Activated naive CD4-positive, alpha-beta T cell treated with anti-CD3 and anti-CD28 coated beads, Interleukin-2, amount 50 U/mL, for 24 hours (primary cell): ENCODE measurements around the gene TMEM80.

Experiments
- H3K27ac Mint-ChIP-seq: one replicate; pipeline ENCODE4 v1.8.0; 2021; ENCODE audit warnings: mild to moderate bottlenecking, mixed read lengths
- H3K27me3 Mint-ChIP-seq: one replicate; pipeline ENCODE4 v1.8.0; 2021; ENCODE audit warnings: mixed read lengths
- H3K36me3 Mint-ChIP-seq: one replicate; pipeline ENCODE4 v1.8.0; 2021; ENCODE audit warnings: mixed read lengths
- H3K4me1 Mint-ChIP-seq: one replicate; pipeline ENCODE4 v1.8.0; 2021; ENCODE audit warnings: mixed read lengths
- H3K4me3 Mint-ChIP-seq: one replicate; pipeline ENCODE4 v1.8.0; 2021; ENCODE audit warnings: mild to moderate bottlenecking, mixed read lengths
- H3K9me3 Mint-ChIP-seq: one replicate; pipeline ENCODE4 v1.8.0; 2021; ENCODE audit warnings: mixed read lengths

The TMEM80 gene

DNA sequence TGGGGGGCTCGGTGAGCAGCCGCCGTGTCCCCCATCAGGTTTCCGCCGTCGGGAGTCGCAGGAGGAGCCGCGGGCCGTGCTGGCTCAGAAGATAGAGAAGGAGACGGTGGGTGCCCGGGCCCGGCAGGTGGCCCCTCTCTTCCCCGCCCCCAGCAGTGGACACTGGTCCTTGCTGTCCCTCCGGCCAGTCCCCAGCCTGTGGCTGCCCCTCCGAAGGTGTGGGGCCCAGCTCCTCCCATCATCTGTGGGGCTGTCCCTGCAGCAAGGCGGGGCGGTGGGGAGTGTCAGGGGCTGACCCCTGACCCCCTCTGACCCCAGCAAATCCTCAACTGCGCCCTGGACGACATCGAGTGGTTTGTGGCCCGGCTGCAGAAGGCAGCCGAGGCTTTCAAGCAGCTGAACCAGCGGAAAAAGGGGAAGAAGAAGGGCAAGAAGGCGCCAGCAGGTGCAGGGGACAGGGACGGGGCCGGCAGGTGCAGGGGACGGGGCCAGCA is 25.7 kb downstream of the TMEM80 start:
- Mint-ChIP-seq H3K27me3 (peaks cover 11% of the 10 kb centered on the region), H3K36me3 (no peaks in the 10 kb centered on the region), H3K4me1 (peaks cover 5% of the 10 kb centered on the region), H3K4me3 (peak overlapping the region; percentile 62), H3K9me3 (no peaks in the 10 kb centered on the region), H3K27ac (no peak overlapping the region)

GRCh38 chr11:721741-722345 is 26.2 kb downstream of the TMEM80 start:
- H3K4me1 Mint-ChIP-seq: peaks cover 5% of the 10 kb centered on the region
- peaks cover 11% of the 10 kb centered on the region for H3K27me3 Mint-ChIP-seq
- peak overlapping the region; percentile 62 for H3K4me3 Mint-ChIP-seq
- no peaks in the 10 kb centered on the region for H3K36me3 Mint-ChIP-seq
- H3K9me3 Mint-ChIP-seq: no peaks in the 10 kb centered on the region
- H3K27ac Mint-ChIP-seq: no peak overlapping the region

DNA sequence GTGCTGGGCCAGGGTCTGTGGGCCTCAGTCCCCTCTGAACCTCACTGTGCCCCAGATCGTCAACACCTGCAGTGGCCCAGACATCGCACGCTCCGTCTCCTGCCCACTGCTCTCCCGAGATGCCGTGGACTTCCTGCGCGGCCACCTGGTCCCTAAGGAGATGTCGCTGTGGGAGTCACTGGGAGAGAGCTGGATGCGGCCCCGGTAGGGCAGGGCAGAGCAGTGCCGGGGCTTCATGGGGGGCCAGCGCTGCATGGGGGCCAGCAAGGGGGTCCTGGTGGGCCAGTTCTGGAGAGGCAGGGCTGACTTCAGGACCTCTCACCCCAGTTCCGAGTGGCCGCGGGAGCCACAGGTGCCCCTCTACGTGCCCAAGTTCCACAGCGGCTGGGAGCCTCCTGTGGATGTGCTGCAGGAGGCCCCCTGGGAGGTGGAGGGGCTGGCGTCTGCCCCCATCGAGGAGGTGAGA is 26.8 kb downstream of the TMEM80 start:
- Mint-ChIP-seq H3K27ac (no peak overlapping the region), H3K9me3 (no peaks in the 10 kb centered on the region), H3K4me1 (peaks cover 5% of the 10 kb centered on the region), H3K36me3 (no peaks in the 10 kb centered on the region), H3K4me3 (no peak overlapping the region), H3K27me3 (peaks cover 11% of the 10 kb centered on the region)

DNA sequence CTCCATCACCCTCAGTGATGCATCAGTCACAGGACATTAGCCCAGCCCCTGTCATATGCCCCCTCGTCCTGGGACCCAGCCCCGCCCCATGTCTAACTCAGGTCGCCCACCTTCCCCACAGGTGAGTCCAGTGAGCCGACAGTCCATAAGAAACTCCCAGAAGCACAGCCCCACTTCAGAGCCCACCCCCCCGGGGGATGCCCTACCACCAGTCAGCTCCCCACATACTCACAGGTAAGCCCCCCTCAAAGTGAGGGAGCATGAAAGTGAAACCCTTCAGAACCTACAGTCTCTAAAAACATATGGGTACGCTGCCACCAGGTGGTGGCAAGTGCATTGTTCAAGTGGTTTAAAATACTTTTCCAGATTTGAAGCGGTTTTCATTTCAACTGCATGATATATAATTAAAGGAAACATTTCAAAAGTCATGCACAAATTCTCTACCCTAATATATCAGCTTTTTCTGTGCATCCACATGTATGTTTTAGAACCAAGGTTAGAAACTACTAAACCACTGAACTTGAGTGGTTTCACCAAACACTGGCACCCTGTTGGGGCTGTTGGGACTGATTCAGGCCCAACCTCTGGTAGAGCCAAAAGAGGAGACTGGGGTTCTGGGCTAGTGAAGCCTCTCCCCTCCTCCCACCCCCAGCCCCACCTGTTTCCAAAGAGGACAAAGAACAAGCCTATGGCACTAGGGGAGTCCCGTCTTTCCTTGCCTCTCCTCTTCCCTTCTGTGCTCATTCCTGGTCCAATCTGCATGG is 27.7 kb downstream of the TMEM80 start:
- H3K27me3 Mint-ChIP-seq: peaks cover 11% of the 10 kb centered on the region
- H3K9me3 Mint-ChIP-seq: no peaks in the 10 kb centered on the region
- no peaks in the 10 kb centered on the region for H3K36me3 Mint-ChIP-seq
- peak overlapping the region; percentile 47 for H3K4me3 Mint-ChIP-seq
- H3K4me1 Mint-ChIP-seq: peaks cover 5% of the 10 kb centered on the region
- no peak overlapping the region for H3K27ac Mint-ChIP-seq

GRCh38 chr11:724049-724777 is 28.6 kb downstream of the TMEM80 start:
- H3K4me3 Mint-ChIP-seq: no peak overlapping the region
- peaks cover 11% of the 10 kb centered on the region for H3K27me3 Mint-ChIP-seq
- peaks cover 5% of the 10 kb centered on the region for H3K4me1 Mint-ChIP-seq
- H3K36me3 Mint-ChIP-seq: no peaks in the 10 kb centered on the region
- H3K27ac Mint-ChIP-seq: no peak overlapping the region
- no peaks in the 10 kb centered on the region for H3K9me3 Mint-ChIP-seq

GRCh38 chr11:724778-725386 is 29.3 kb downstream of the TMEM80 start:
- H3K27me3 Mint-ChIP-seq: peaks cover 8% of the 10 kb centered on the region
- peak overlapping the region; percentile 23 for H3K4me3 Mint-ChIP-seq
- no peaks in the 10 kb centered on the region for H3K9me3 Mint-ChIP-seq
- no peak overlapping the region for H3K27ac Mint-ChIP-seq
- no peaks in the 10 kb centered on the region for H3K36me3 Mint-ChIP-seq
- peaks cover 5% of the 10 kb centered on the region for H3K4me1 Mint-ChIP-seq

DNA sequence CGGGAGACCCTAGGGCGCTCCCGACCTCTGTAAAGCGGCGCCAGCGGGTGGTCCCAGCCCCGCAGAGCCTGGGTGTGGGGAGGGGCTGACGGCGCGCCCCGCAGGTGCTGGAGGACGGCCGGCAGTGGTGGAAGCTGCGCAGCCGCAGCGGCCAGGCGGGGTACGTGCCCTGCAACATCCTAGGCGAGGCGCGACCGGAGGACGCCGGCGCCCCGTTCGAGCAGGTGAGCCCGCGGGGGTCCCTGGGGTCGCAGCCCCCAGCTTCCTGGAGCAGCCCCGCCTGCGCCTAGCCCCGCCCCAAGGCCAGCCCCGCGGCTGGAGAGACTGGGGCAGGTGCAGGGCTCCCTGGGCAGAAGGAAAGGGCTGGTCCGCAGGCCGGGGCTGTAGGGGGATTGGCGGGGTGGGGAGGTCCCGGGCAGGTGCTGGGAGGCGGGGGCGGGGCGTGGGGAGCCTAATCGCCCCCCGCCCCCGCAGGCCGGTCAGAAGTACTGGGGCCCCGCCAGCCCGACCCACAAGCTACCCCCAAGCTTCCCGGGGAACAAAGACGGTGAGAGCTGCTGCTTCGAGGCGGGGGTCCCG is 30.1 kb downstream of the TMEM80 start:
- Mint-ChIP-seq H3K4me1 (peaks cover 5% of the 10 kb centered on the region), H3K27ac (no peak overlapping the region), H3K36me3 (no peaks in the 10 kb centered on the region), H3K4me3 (peak overlapping the region; percentile 30), H3K9me3 (no peaks in the 10 kb centered on the region), H3K27me3 (peaks cover 5% of the 10 kb centered on the region)

GRCh38 chr11:726278-727220 is 30.9 kb downstream of the TMEM80 start:
- Mint-ChIP-seq H3K4me1 (peaks cover 5% of the 10 kb centered on the region), H3K36me3 (no peaks in the 10 kb centered on the region), H3K27me3 (peaks cover 3% of the 10 kb centered on the region), H3K4me3 (peak overlapping the region; percentile 59), H3K9me3 (no peaks in the 10 kb centered on the region), H3K27ac (no peak overlapping the region)

- Mint-ChIP-seq H3K36me3 (no peaks in the 10 kb centered on the region), H3K27ac (no peak overlapping the region), H3K9me3 (no peaks in the 10 kb centered on the region), H3K4me1 (peaks cover 5% of the 10 kb centered on the region), H3K27me3 (peaks cover 3% of the 10 kb centered on the region), H3K4me3 (no peak overlapping the region)
Observed at GRCh38 chr11:727281-727701, 31.7 kb downstream of the TMEM80 start.

- Mint-ChIP-seq H3K27ac (no peak overlapping the region), H3K4me3 (no peak overlapping the region)
Observed at GRCh38 chr11:727859-728748, 32.5 kb downstream of the TMEM80 start.

GRCh38 chr11:728901-729491 is 33.4 kb downstream of the TMEM80 start:
- Mint-ChIP-seq H3K27me3 (no peaks in the 10 kb centered on the region), H3K27ac (no peak overlapping the region), H3K4me3 (no peak overlapping the region), H3K9me3 (no peaks in the 10 kb centered on the region), H3K4me1 (no peaks in the 10 kb centered on the region), H3K36me3 (no peaks in the 10 kb centered on the region)

More at GRCh38 chr11:727859-728748, 32.5 kb downstream of the TMEM80 start:
- H3K36me3 Mint-ChIP-seq: no peaks in the 10 kb centered on the region
- peaks cover 2% of the 10 kb centered on the region for H3K27me3 Mint-ChIP-seq
- H3K9me3 Mint-ChIP-seq: no peaks in the 10 kb centered on the region
- H3K4me1 Mint-ChIP-seq: peaks cover 3% of the 10 kb centered on the region

GRCh38 chr11:729492-730074 is 34.0 kb downstream of the TMEM80 start:
- no peak overlapping the region for H3K27ac Mint-ChIP-seq
- H3K27me3 Mint-ChIP-seq: no peaks in the 10 kb centered on the region
- H3K36me3 Mint-ChIP-seq: no peaks in the 10 kb centered on the region
- H3K4me1 Mint-ChIP-seq: no peaks in the 10 kb centered on the region
- H3K4me3 Mint-ChIP-seq: no peak overlapping the region
- H3K9me3 Mint-ChIP-seq: no peaks in the 10 kb centered on the region

DNA sequence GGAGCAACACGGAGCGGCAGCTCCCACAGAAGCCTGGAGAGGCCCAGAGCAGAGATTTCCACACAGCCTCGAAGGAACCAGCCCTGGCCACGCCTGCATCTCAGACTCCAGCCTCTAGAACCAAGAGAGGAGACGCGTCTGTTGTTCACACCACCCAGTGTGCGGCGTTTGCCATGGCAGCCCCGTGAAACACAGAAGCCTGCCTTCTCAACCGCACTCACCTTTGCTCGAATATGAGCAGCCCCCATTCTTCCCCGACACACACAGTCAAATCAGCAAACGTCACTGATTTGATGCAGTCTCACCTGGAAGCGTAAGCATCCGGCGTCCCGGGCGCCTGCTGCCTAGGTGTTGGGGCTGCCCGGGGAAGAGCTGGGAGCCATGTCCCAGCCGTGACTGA is 37.5 kb downstream of the TMEM80 start:
- no peaks in the 10 kb centered on the region for H3K27me3 Mint-ChIP-seq

More for the DNA sequence above, 37.5 kb downstream of the TMEM80 start:
- Mint-ChIP-seq H3K36me3 (no peaks in the 10 kb centered on the region), H3K4me1 (peaks cover 11% of the 10 kb centered on the region), H3K9me3 (no peaks in the 10 kb centered on the region), H3K4me3 (no peak overlapping the region), H3K27ac (no peak overlapping the region)
